Cardiac septum (tissue), 1 donor: ENCODE data around the gene ASB4. TPM values are rescaled to one million over a fixed set of nuclear protein-coding genes. Genes with fewer than 3 reads are reported as not detected.

Experiments used
- DNase-seq: peaks from one replicate; pipeline ENCODE4 v3.0.0-alpha.2; 2020; ENCODE audit warnings: low spot score
- intact Hi-C: fragments of 100-400 bp; cut with DNase I; formaldehyde crosslinking; loops from one replicate; pipeline ENCODE4 v1.14.0; 2022
- total RNA-seq: library from RNA; stranded (reverse); fragmentation: NEBNext Ultra II Directional; extraction: Animal tissue kit (Norgen Biotek cat#: 25700); gene quantifications from one replicate; pipeline ENCODE4 v1.2.1, GENCODE V29; 2021
- donor health status: DM: no; HTN: no; CAD: no.

Gene ASB4
- total RNA-seq, 1 donor from 2014 or later, result 1.2 TPM

GRCh38 chr7:95585426-95585789 is 99.7 kb downstream of the ASB4 start:
- DNase-seq, result no peak
- intact Hi-C loops, result no loop called here

GRCh38 chr7:95586951-95587301 is 101.2 kb downstream of the ASB4 start:
- intact Hi-C loops, result no loop called here

GRCh38 chr7:95589031-95589430 is 103.3 kb downstream of the ASB4 start:
- no peak for DNase-seq
- intact Hi-C loops, result no loop called here

More at GRCh38 chr7:95586951-95587301, 101.2 kb downstream of the ASB4 start:
- no peak for DNase-seq

- no peak for DNase-seq
- intact Hi-C loops, result no loop called here
Measured at GRCh38 chr7:95589766-95590165, 104.0 kb downstream of the ASB4 start.

Other genes with a start within 250 kb of the ASB4 start
- not detected for gene PON1, start 161.4 kb upstream of the ASB4 start, total RNA-seq
- gene PON3, start 89.6 kb upstream of the ASB4 start, total RNA-seq, result 0.54 TPM
- gene PON2, start 50.9 kb upstream of the ASB4 start, total RNA-seq, result 40.3 TPM
- gene PDK4, start 110.6 kb downstream of the ASB4 start, total RNA-seq, result 49.0 TPM